WI38 (cell line): ENCODE measurements around the gene CDYL.

Source experiments
- H3K4me3 ChIP-seq: 2 replicates; pipeline ENCODE4 v1.5.1; 2011; ENCODE audit warnings: low read depth, mild to moderate bottlenecking, control low read depth, low read length
- TF ChIP-seq, protein P1 (sequence below): IDR thresholded peaks from 2 replicates; pipeline ENCODE4 v1.5.1; 2012; ENCODE audit warnings: low read depth, mild to moderate bottlenecking, control low read depth, low read length

Gene CDYL

DNA sequence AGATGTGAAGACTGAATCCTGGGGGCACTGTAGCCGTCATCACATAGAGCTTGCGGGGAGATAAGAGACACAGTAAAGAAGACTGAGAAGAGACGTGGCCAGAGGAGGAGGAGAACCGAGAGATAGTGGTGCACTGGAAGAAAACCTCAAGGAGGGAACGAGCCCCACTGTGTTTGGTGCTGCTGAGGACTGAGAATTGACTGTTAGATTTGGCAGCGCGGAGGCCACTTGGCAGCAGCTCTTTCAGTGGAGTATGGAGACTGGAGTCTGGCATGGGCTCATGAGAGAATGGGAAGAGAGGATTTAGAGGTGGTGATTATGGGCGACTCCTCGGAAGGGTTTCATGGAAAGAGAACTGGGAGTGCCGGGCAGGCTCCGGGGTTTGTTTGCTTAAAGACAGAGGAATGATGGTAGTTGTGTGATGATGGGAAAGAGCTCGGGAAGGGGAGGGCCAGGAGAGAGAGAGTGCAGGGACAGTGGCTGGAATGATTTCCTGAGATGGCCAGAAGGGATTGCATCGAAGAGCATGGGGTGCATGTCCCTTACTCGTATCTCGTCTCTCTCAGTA lies 18.0 kb downstream of the CDYL start:
- TF ChIP-seq, protein P1, sequence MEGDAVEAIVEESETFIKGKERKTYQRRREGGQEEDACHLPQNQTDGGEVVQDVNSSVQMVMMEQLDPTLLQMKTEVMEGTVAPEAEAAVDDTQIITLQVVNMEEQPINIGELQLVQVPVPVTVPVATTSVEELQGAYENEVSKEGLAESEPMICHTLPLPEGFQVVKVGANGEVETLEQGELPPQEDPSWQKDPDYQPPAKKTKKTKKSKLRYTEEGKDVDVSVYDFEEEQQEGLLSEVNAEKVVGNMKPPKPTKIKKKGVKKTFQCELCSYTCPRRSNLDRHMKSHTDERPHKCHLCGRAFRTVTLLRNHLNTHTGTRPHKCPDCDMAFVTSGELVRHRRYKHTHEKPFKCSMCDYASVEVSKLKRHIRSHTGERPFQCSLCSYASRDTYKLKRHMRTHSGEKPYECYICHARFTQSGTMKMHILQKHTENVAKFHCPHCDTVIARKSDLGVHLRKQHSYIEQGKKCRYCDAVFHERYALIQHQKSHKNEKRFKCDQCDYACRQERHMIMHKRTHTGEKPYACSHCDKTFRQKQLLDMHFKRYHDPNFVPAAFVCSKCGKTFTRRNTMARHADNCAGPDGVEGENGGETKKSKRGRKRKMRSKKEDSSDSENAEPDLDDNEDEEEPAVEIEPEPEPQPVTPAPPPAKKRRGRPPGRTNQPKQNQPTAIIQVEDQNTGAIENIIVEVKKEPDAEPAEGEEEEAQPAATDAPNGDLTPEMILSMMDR, result no peak
- H3K4me3 ChIP-seq, result no peak overlapping the region

DNA sequence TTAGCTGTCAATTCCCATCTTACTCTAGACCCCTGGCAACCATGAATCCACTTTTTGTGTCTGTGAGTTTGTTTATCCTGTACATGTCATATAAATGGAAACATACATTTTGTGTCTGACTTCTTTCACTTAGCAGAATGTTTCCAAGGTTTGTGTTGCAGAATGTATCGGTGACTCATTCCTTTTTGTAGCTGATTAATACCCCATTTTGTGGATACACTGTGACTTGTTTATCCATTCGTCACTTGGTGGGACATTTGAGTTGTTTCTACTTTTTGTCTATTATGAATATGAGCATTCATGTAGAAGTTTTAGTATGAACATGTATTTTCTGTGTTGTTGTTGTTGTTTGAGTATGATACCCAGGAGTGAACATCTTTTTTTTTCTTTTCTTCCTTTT lies 21.4 kb downstream of the CDYL start:
- H3K4me3 ChIP-seq, result no peak overlapping the region
- TF ChIP-seq, protein P1, result no peak

DNA sequence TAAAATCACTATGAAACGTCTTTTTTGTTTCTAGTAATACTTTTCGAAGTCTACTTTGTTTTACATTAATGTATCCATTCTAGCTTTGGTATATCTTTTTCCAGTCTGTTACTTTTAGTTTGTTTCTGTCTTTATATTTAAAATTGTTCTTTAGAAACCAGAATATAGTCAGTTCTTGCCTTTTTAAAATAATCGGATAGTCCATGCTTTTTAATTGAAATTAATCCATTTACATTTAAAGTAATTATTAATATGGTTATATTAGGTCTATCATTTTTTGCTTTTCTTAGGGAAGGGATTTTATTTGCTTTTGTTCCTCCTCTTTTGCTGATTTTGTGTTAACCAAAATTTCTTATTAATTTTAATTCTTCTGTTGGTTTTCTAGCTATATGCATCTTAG lies 23.7 kb downstream of the CDYL start:
- TF ChIP-seq, protein P1, result no peak
- no peak overlapping the region for H3K4me3 ChIP-seq

DNA sequence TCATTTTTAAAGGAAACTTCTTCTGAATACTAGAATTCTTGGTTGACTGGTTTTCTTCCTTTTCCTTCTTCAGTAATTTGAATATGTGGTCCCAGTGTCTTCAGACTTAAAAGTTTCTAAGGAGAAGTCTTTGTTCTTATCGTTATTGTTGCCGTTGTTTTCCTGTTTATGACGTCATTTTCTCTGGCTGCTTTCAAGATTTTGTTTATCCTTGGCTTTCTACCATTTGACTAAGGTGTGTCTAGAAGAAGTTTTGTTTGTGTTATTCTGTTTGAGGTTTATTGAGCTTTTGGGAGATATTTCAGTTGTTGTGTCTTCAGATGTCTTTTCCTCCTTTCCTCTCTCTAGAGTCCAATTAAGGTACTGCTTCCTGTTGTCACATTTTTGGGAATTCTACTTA lies 24.5 kb downstream of the CDYL start:
- TF ChIP-seq, protein P1, result no peak
- H3K4me3 ChIP-seq, result no peak overlapping the region

DNA sequence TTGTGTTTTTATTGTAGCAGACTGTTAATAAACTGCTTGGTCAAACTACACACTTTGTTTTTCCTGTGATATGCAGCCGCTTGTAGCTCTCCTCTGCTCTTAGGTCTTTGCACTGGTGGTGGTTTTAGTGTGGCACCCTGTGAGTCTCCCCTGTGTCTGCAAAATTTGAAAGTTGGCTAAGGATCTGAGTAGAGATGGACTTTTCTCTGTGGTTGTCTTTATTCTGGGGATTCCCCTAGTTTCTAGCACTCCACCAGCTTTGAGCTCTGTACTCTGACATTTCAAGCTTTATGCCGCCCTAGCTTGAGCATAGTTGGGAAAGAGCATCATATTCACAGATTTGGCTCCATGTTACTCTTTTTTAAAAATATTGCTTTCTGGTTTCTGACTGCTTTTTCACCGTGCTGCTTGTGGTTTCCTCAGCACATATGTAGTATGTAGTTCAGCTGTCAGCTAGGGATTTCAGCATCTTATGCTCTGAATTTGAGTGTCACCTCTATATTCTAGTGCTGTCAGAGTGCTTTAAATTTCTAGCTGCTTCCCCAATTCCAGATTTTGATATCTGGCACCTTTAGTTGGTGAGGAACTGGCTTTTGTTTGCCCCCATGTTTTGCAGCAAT lies 25.4 kb downstream of the CDYL start:
- TF ChIP-seq, protein P1, result no peak
- H3K4me3 ChIP-seq, result no peak overlapping the region

DNA sequence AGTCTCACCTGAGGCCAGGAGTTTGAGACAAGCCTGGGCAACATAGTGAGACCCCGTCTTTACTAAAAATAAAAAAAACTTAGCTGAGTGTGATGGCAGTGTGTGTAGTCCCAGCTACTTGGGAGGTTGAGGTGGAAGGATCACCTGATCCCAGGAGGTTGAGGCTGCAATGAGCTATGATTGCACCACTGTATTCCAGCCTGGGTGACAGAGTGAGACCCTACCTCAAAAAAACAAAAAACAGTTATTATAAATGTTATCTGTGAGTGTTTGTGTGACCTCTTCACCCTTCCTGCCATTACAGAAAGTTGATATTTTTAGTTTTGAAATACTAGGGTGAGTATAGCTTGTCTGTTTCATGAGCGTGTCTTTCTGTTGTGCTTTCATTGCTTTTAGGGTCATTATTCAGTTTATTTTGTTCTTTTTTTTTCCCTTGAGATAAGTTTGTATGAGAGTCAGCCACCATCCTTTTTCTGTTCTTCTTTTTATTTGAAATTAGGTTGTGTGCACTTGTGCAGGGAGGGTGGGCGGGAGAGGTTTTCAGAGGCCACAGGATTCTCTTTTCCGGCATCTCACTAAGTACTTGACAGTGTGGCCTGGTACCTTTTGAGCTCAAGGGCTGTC lies 26.2 kb downstream of the CDYL start:
- H3K4me3 ChIP-seq, result no peak overlapping the region
- TF ChIP-seq, protein P1, result no peak

DNA sequence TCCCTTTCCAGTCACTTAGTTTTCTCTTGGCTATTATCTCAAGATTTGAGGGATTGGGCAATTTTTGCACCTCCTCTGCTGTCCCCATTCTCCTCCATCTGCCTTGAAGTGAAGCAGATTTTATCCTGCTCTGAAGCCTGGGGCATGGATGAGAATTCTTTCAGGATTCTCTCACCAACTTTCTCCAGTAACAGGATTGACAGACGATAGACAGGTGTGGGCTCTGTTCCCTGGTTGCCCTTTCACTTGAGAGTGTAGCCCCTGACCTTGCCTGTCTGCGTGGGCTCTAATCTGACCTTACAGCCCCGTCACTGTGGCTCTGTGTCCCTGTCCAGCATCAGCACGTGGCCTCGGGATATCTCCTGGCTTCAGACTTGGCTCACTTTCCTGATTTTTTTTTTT lies 27.1 kb downstream of the CDYL start:
- TF ChIP-seq, protein P1, result no peak

More for the DNA sequence above, 27.1 kb downstream of the CDYL start:
- no peak overlapping the region for H3K4me3 ChIP-seq
